H1 (cell line): ENCODE results near the gene SLC1A2. TPM values are rescaled to one million over a fixed set of nuclear protein-coding genes. Genes with fewer than 3 reads are reported as not detected.

Experiments used
- BACH1 ChIP-seq: IDR thresholded peaks from 2 replicates; pipeline ENCODE4 v1.6.1; 2012; ENCODE audit warnings: low read length, improper control_type of control experiment
- CHD1 ChIP-seq: IDR thresholded peaks from 2 replicates; pipeline ENCODE4 v1.6.1; 2012; ENCODE audit warnings: low read depth, low read length, improper control_type of control experiment
- JUND ChIP-seq: IDR thresholded peaks from 2 replicates; pipeline ENCODE4 v1.6.1; 2011; ENCODE audit warnings: mild to moderate bottlenecking, improper control_type of control experiment, low read length
- POLR2A ChIP-seq, 2 experiments: IDR thresholded peaks; 1 replicate in 1 of 2; 2 replicates in 1 of 2; pipeline ENCODE4 v1.6.1; 2011; ENCODE audit warnings: low read depth in 2 of 2, low read length in 2 of 2, mild to moderate bottlenecking in 2 of 2; ENCODE audit errors: control extremely low read depth in 1 of 2
- SIRT6 ChIP-seq: IDR thresholded peaks from one replicate; pipeline ENCODE4 v1.7.1; 2012; ENCODE audit warnings: low read length, inconsistent platforms
- polyA plus RNA-seq, 7 experiments: library from polyadenylated mRNA; depleted of rRNA in 3 of 7; stranded (reverse) in 5 of 7; unstranded in 2 of 7; fragments of >200 nt in 5 of 7; fragments of 200-250 nt in 2 of 7; gene quantifications; 1 replicate in 5 of 7; 2 replicates in 1 of 7; 4 replicates in 1 of 7; pipeline versions ENCODE4 v1.2.1 to v1.2.3, GENCODE V29; 2011 to 2013; ENCODE audit warnings: missing spikeins in 2 of 7, mixed read lengths in 2 of 7
- total RNA-seq: library from RNA; stranded (reverse); fragmentation: NEBNext Ultra II Directional; extraction: Animal tissue kit (Norgen Biotek cat#: 25700); gene quantifications from 2 replicates; pipeline ENCODE4 v1.2.1, GENCODE V29; 2021
- TF ChIP-seq, protein P1 (sequence below): fragments of 300-600 bp; sonication (generic); IDR thresholded peaks from 2 replicates; pipeline ENCODE4 v1.7.1; 2012; ENCODE audit warnings: low read length, moderate library complexity, mild to moderate bottlenecking, inconsistent platforms; ENCODE audit not compliant: insufficient replicate concordance
- TF ChIP-seq, protein P2 (sequence below), 3 experiments: IDR thresholded peaks; 1 replicate in 2 of 3; 2 replicates in 1 of 3; pipeline versions ENCODE4 v1.5.1 to v1.6.1; 2011; ENCODE audit warnings: low read length in 3 of 3, mild to moderate bottlenecking in 3 of 3, inconsistent platforms in 2 of 3, low read depth in 1 of 3, moderate library complexity in 1 of 3; ENCODE audit not compliant: insufficient read depth in 1 of 3; ENCODE audit errors: control extremely low read depth in 1 of 3
- TF ChIP-seq, protein P3 (sequence below): IDR thresholded peaks from 2 replicates; pipeline ENCODE4 v1.6.1; 2012; ENCODE audit warnings: inconsistent platforms

Gene SLC1A2
- total and polyA plus RNA-seq, 2 of the 8 experiments (the other 6 are each of a cell fraction or from before 2014, with no cell fraction given): 0.57 to 1.2 TPM

DNA sequence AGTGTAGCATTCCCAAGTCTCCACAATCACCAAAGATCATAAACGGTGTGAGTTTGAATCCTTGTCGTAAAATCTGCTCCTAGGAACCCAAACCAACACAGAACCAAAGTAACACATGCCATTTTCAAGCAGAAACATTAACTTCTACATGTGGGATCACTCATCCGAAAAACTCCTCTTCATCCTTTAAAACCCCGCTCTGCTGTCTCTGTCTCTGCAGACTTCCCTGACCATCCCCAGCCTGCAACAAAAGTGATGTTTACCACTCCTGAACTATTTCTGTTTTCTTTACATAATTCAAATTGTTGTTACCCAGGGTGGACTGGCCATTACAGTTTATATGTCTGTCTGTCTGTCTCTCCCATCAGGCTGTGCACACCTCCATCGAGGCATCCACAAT is 54.0 kb downstream of the SLC1A2 start (continued):
- TF ChIP-seq, protein P1, sequence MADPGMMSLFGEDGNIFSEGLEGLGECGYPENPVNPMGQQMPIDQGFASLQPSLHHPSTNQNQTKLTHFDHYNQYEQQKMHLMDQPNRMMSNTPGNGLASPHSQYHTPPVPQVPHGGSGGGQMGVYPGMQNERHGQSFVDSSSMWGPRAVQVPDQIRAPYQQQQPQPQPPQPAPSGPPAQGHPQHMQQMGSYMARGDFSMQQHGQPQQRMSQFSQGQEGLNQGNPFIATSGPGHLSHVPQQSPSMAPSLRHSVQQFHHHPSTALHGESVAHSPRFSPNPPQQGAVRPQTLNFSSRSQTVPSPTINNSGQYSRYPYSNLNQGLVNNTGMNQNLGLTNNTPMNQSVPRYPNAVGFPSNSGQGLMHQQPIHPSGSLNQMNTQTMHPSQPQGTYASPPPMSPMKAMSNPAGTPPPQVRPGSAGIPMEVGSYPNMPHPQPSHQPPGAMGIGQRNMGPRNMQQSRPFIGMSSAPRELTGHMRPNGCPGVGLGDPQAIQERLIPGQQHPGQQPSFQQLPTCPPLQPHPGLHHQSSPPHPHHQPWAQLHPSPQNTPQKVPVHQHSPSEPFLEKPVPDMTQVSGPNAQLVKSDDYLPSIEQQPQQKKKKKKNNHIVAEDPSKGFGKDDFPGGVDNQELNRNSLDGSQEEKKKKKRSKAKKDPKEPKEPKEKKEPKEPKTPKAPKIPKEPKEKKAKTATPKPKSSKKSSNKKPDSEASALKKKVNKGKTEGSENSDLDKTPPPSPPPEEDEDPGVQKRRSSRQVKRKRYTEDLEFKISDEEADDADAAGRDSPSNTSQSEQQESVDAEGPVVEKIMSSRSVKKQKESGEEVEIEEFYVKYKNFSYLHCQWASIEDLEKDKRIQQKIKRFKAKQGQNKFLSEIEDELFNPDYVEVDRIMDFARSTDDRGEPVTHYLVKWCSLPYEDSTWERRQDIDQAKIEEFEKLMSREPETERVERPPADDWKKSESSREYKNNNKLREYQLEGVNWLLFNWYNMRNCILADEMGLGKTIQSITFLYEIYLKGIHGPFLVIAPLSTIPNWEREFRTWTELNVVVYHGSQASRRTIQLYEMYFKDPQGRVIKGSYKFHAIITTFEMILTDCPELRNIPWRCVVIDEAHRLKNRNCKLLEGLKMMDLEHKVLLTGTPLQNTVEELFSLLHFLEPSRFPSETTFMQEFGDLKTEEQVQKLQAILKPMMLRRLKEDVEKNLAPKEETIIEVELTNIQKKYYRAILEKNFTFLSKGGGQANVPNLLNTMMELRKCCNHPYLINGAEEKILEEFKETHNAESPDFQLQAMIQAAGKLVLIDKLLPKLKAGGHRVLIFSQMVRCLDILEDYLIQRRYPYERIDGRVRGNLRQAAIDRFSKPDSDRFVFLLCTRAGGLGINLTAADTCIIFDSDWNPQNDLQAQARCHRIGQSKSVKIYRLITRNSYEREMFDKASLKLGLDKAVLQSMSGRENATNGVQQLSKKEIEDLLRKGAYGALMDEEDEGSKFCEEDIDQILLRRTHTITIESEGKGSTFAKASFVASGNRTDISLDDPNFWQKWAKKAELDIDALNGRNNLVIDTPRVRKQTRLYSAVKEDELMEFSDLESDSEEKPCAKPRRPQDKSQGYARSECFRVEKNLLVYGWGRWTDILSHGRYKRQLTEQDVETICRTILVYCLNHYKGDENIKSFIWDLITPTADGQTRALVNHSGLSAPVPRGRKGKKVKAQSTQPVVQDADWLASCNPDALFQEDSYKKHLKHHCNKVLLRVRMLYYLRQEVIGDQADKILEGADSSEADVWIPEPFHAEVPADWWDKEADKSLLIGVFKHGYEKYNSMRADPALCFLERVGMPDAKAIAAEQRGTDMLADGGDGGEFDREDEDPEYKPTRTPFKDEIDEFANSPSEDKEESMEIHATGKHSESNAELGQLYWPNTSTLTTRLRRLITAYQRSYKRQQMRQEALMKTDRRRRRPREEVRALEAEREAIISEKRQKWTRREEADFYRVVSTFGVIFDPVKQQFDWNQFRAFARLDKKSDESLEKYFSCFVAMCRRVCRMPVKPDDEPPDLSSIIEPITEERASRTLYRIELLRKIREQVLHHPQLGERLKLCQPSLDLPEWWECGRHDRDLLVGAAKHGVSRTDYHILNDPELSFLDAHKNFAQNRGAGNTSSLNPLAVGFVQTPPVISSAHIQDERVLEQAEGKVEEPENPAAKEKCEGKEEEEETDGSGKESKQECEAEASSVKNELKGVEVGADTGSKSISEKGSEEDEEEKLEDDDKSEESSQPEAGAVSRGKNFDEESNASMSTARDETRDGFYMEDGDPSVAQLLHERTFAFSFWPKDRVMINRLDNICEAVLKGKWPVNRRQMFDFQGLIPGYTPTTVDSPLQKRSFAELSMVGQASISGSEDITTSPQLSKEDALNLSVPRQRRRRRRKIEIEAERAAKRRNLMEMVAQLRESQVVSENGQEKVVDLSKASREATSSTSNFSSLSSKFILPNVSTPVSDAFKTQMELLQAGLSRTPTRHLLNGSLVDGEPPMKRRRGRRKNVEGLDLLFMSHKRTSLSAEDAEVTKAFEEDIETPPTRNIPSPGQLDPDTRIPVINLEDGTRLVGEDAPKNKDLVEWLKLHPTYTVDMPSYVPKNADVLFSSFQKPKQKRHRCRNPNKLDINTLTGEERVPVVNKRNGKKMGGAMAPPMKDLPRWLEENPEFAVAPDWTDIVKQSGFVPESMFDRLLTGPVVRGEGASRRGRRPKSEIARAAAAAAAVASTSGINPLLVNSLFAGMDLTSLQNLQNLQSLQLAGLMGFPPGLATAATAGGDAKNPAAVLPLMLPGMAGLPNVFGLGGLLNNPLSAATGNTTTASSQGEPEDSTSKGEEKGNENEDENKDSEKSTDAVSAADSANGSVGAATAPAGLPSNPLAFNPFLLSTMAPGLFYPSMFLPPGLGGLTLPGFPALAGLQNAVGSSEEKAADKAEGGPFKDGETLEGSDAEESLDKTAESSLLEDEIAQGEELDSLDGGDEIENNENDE: no peak
- TF ChIP-seq SIRT6: no peak
- TF ChIP-seq BACH1: no peak
- TF ChIP-seq JUND: no peak
- TF ChIP-seq CHD1: no peak
- TF ChIP-seq, protein P2, sequence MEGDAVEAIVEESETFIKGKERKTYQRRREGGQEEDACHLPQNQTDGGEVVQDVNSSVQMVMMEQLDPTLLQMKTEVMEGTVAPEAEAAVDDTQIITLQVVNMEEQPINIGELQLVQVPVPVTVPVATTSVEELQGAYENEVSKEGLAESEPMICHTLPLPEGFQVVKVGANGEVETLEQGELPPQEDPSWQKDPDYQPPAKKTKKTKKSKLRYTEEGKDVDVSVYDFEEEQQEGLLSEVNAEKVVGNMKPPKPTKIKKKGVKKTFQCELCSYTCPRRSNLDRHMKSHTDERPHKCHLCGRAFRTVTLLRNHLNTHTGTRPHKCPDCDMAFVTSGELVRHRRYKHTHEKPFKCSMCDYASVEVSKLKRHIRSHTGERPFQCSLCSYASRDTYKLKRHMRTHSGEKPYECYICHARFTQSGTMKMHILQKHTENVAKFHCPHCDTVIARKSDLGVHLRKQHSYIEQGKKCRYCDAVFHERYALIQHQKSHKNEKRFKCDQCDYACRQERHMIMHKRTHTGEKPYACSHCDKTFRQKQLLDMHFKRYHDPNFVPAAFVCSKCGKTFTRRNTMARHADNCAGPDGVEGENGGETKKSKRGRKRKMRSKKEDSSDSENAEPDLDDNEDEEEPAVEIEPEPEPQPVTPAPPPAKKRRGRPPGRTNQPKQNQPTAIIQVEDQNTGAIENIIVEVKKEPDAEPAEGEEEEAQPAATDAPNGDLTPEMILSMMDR (IDR thresholded peaks at IDR 0.05; ENCODE audit: control extremely low read depth in 1 of 3, insufficient read depth in 1 of 3, low read depth in 1 of 3, low read length in 3 of 3): no peak
- TF ChIP-seq POLR2A (IDR thresholded peaks at IDR 0.05; ENCODE audit: control extremely low read depth in 1 of 2, low read depth in 2 of 2, low read length in 2 of 2): no peak
- TF ChIP-seq, protein P3, sequence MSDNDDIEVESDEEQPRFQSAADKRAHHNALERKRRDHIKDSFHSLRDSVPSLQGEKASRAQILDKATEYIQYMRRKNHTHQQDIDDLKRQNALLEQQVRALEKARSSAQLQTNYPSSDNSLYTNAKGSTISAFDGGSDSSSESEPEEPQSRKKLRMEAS: no peak
